HG02798 (cell line): ENCODE results near the gene HSPA1L.
"Not testable (repeated sequence)": the region's sequence is repeated elsewhere in the genome, so short reads cannot be mapped to it uniquely, and the experiment has no call there.

ENCODE experiments used
- ATAC-seq: cut with Tn5 transposase; IDR thresholded peaks from one replicate; pipeline ENCODE4 v1.9.1; 2021; ENCODE audit warnings: mild to moderate bottlenecking; ENCODE audit not compliant: unreplicated experiment, poor library complexity

The HSPA1L gene

DNA sequence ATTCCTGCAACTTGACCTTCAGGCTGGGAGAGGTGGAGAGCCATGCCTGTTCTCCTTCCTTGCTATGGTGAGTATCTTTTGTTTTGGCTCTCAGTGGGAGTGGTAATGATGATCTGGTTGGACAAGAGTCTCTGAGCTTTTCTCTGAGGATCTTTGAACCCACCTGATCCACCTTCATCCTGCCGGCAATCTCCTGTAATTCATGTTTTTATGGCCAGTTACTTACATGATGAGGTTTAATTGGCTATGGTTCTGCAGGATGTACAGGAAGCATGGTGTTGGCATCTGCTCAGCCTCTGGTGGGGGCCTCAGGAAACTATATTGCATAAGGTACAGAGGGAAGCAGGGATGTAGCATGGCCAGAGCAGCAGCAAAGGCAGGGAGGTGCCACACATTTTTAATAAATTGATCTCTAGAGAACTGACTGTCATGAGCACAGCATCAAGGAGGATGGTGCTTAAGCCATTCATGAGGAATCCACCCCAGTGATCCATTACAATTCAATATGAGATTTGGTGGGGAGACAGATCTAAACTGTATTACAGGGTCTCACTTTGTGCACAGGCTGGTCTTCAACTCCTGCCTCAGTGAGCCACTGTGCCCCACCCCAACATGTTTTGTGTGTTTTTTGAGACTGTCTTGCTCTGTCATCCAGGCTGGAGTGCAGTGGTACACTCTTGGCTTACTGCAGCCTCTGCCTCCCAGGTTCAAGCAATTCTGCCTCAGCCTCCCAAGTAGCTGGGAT is 22.5 kb upstream of the HSPA1L start:
- ATAC-seq: no peak

GRCh38 chr6:31836474-31837368 is 21.6 kb upstream of the HSPA1L start:
- no peak for ATAC-seq

DNA sequence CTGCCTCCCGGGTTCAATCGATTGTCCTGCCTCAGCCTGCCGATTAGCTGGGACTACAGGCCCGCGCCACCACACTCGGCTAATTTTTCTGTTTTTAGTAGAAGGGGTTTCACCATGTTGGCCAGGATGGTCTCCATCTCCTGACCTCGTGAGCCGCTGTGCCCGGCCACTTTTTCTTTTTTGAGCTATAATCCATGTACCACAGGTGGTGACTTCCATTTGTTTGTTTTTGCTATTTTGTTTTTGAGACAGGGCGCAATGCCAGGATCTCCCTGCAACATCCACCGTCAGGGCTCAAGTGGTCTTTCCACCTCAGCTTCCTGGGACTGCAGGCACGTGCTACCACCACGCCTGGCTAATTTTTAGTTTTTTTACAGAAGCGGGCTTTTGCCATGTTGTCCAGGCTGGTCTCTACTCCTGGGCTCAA is 21.0 kb upstream of the HSPA1L start:
- no peak for ATAC-seq

DNA sequence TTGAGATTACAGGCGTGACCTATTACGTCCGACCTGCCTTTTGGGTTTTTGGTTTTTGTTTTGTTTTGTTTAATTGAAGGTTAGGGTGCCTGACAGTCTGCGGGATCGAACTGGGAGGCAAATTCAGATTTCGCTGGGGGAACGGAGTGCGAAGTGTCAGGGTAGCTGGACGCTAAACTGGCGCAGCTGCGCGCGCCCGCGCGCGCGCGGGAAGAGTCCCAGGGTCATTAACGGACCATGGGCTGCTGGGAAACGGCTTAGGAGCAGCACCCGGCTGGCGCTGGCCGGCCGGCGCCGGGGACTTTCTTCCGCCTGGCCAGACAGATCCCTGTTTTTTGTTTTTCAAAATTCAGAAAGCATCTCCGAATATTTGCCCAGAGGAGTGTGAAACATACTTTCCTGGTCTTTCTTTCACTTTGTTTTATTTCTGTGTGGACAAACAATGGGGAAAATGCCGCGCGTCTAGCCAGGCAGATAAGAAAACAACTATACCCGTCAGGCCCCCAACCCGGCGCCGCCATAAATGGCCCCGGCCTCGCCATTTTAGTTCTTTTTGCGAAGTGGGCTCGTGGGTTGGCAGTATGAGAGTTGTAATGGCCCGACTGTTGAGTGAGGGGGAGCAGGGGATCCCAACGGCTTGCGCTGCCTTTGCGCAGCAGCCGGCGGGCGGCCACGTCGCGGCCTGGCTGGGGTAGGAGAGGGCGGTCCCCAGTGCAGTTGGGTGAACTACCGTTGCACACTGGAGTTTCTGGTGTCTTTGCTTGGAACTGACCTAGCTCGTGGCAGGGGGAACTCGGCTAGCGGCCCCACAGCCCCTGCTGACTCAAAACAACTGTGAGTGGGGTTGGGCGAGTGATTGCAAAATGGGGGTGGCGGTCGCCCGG is 19.5 kb upstream of the HSPA1L start:
- peak; percentile 55 for ATAC-seq

DNA sequence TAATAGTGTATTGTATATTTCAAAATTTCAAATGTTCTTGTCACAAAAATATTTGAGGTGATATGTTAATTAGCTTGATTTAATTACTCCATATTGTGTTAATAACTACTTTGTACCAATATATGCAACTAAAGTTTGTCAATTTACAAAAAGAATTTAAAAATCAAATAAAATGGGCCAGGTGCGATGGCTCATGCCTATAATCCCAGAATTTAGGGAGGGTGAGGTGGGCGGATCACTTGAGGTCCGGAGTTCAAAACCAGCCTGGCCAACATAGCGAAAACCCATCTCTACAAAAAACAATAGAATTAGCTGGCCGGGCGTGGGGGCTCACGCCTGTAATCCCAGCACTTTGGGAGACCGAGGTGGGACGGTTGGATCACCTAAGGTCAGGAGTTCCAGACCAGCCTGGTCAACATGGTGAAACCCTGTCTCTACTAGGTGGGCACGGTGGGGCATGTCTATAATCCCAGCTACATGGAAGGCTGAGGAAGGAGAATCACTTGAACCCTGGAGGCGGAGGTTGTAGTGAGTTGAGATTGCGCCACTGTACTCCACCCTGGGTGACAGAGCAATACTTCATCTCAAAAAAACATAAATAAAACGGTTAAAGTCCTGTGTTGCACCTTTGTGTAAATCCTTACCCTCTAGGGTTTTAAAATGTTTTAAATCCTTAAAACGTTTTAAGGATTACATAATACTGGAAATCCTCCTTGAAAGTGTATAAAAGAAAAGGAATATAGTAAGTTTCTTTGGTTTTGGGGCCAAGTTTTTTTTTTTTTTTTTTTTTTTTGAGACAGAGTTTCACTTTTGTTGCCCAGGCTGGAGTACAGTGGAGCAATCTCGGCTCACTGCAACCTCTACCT is 16.5 kb upstream of the HSPA1L start:
- ATAC-seq: no peak

GRCh38 chr6:31830886-31831335 is 15.8 kb upstream of the HSPA1L start:
- ATAC-seq: no peak

DNA sequence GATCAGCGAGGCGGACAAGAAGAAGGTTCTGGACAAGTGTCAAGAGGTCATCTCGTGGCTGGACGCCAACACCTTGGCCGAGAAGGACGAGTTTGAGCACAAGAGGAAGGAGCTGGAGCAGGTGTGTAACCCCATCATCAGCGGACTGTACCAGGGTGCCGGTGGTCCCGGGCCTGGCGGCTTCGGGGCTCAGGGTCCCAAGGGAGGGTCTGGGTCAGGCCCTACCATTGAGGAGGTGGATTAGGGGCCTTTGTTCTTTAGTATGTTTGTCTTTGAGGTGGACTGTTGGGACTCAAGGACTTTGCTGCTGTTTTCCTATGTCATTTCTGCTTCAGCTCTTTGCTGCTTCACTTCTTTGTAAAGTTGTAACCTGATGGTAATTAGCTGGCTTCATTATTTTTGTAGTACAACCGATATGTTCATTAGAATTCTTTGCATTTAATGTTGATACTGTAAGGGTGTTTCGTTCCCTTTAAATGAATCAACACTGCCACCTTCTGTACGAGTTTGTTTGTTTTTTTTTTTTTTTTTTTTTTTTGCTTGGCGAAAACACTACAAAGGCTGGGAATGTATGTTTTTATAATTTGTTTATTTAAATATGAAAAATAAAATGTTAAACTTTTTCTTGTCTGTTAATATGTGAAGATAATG is 14.7 kb upstream of the HSPA1L start:
- no peak for ATAC-seq

- peak; percentile 83 for ATAC-seq
Observed at GRCh38 chr6:31827286-31828079, 12.4 kb upstream of the HSPA1L start, which contains the start of gene HSPA1B. Gene HSPA1B, plus strand, starts transcription at chr6:31827738. Its CDS starts 213 bp downstream, at chr6:31827951.

DNA sequence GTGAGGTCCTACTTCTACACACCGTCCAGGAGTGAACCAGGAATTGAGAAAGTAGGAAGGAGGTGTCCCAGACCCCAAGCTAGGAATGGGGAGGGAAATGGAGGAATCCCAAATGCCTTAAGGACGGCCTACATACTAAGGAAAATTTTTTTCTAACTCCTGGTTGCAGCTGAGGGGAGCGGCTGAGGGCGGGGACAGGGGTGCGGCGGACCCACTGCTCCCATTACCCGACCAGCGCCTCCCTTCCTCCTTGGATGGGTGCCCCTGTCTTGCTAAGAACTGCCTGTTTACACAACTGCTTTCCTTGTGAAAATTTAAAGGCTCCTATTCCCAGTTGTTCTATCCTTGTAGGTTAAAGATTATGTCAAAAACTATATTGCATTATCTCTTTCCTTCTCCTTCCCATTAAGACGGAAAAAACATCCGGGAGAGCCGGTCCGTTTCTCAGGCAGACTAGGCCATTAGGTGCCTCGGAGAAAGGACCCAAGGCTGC is 11.8 kb upstream of the HSPA1L start:
- no peak for ATAC-seq

GRCh38 chr6:31825553-31825952 is 10.5 kb upstream of the HSPA1L start:
- ATAC-seq: no peak

GRCh38 chr6:31823592-31824196 is 8.6 kb upstream of the HSPA1L start:
- not testable (repeated sequence) for ATAC-seq

- ATAC-seq: peak; percentile 60
Observed at GRCh38 chr6:31822036-31822821, 7.1 kb upstream of the HSPA1L start.

DNA sequence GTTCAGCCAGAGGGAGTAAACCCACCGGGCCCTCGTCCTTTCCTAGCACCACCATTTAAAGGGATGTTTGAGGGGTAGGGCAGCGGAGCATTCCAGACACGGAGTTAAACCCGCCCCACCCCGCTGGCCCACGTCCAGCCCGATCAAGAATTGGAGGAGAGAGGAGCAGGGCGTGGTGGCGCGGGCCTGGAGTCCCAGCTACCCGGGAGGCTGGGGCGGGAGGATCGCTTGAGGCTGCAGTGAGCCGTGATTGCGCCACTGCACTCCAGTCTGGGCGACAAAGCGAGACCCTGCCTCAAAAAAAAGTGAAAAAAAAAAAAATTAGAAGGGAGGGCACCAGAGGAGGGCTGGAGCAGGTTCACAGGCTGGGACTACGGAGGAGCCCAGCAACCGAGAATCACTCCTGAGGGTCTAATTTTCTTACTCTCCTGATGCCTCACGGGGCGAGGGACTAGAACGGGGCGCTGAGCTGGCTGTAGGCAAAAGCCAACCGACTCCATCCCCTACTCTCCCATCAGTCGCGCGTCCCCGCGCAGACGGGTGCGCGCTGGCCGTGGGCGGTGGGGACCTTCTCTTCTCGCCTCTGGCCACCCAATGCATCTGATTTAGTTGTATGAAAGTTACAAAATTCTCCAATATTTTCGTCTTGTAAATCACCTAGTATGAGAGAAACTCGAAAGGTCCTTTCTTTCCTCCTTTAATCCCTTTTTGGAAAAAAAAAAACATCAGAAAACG is 6.4 kb upstream of the HSPA1L start:
- ATAC-seq: peak; percentile 61

DNA sequence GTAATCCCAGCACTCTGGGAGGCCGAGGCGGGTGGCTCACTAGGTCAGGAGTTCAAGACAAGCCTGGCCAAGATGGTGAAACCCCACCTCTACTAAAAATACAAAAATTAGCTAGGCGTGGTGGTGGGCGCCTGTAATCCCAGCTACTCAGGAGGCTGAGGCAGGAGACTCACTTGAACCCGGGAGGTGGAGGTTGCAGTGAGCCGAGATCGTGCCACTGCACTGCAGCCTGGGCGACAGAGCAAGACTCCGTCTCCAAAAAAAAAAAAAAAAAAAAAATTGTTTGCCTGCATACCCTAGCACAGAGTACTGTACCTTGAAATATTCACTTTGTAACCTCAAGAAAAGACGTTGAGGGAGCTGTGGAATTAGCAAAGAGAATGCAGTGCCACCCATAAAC is 5.3 kb upstream of the HSPA1L start:
- ATAC-seq: not testable (repeated sequence)

GRCh38 chr6:31819871-31820299 is 4.8 kb upstream of the HSPA1L start:
- no peak for ATAC-seq

DNA sequence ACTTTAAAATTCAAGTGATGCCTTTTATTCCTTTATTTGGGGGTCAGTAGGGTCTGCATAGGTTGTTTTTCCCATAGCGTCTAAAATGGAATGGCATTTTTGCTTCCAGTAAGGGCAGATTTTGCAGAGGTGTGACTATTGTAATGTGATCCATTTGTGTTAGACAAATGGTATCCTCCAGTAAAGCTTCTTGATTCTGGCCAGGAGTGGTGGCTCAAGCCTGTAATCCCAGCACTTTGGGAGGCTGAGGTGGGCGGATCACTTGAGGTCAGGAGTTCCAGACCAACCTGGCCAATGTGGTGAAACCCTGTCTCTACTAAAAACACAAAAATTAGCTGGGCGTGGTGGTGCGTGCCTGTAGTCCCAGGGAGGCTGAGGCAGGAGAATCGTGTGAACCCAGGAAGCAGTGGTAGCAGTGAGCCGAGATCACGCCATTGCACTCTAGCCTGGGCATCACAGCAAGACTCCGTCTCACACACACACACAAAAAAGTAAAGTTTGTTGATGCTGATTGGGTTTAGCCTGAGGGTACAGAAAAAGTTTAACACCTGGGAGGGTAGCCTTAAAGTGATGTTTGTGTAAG is 2.9 kb upstream of the HSPA1L start:
- not testable (repeated sequence) for ATAC-seq
